K562 (cell line): ENCODE results near the gene PNISR. TPM values are rescaled to one million over a fixed set of nuclear protein-coding genes. Genes with fewer than 3 reads are reported as not detected.

Source experiments
- ARID1B ChIP-seq: fragments of 450-650 bp; IDR thresholded peaks from 2 replicates; pipeline ENCODE4 v1.6.1; 2016; ENCODE audit warnings: antibody characterized with exemption, mild to moderate bottlenecking, inconsistent platforms
- ATF7 ChIP-seq: fragments of 450-650 bp; IDR thresholded peaks from 2 replicates; pipeline ENCODE4 v1.7.1; 2014; ENCODE audit warnings: mild to moderate bottlenecking, moderate library complexity
- CBX1 ChIP-seq: sonication (generic); IDR thresholded peaks from 2 replicates; pipeline ENCODE4 v1.6.1; 2016; ENCODE audit warnings: antibody characterized with exemption, low read depth, mild to moderate bottlenecking
- CBX5 ChIP-seq: IDR thresholded peaks from 2 replicates; pipeline ENCODE4 v1.6.1; 2014; ENCODE audit warnings: low read depth, borderline replicate concordance
- DACH1 ChIP-seq: fragments of 450-650 bp; IDR thresholded peaks from 2 replicates; pipeline ENCODE4 v1.6.1; 2018; ENCODE audit not compliant: partially characterized antibody
- ERF ChIP-seq: fragments of 450-650 bp; formaldehyde crosslinking; IDR thresholded peaks from 2 replicates; pipeline ENCODE4 v1.4.0; 2020; ENCODE audit warnings: mild to moderate bottlenecking, mixed read lengths
- HDAC2 ChIP-seq: fragments of 450-650 bp; IDR thresholded peaks from 2 replicates; pipeline ENCODE4 v1.6.1; 2016; ENCODE audit warnings: mild to moderate bottlenecking
- HMG20A ChIP-seq: fragments of 450-650 bp; formaldehyde crosslinking; conservative IDR thresholded peaks from 2 replicates; pipeline ENCODE4 v1.4.0; 2020; ENCODE audit warnings: mild to moderate bottlenecking, mixed read lengths
- HNRNPL ChIP-seq: fragments of 200-400 bp; formaldehyde crosslinking; IDR thresholded peaks from 2 replicates; pipeline ENCODE4 v1.6.1; 2017; ENCODE audit warnings: low read depth, mild to moderate bottlenecking, low read length
- JUN ChIP-seq, 2 experiments: sonication (generic) in 1 of 2; formaldehyde crosslinking in 1 of 2; IDR thresholded peaks; 2 replicates each; pipeline versions ENCODE4 v1.6.1 to v1.8.0; 2012 to 2022; ENCODE audit warnings: borderline replicate concordance in 2 of 2, mild to moderate bottlenecking in 2 of 2, improper control_type of control experiment in 1 of 2, low read depth in 1 of 2, low read length in 1 of 2, missing genetic modification reagents in 1 of 2
- LCOR ChIP-seq: sonication (generic); formaldehyde crosslinking; IDR thresholded peaks from 2 replicates; pipeline ENCODE4 v1.8.0; 2022; ENCODE audit warnings: mild to moderate bottlenecking, missing genetic modification reagents
- LEF1 ChIP-seq: fragments of 450-650 bp; IDR thresholded peaks from 2 replicates; pipeline ENCODE4 v1.6.1; 2016; ENCODE audit warnings: mild to moderate bottlenecking
- MAFF ChIP-seq: IDR thresholded peaks from 2 replicates; pipeline ENCODE4 v1.6.1; 2012; ENCODE audit warnings: low read length, improper control_type of control experiment
- MEIS2 ChIP-seq: fragments of 450-650 bp; IDR thresholded peaks from 2 replicates; pipeline ENCODE4 v1.6.1; 2014; ENCODE audit warnings: mild to moderate bottlenecking; ENCODE audit not compliant: partially characterized antibody
- MTA2 ChIP-seq: fragments of 450-650 bp; IDR thresholded peaks from 2 replicates; pipeline ENCODE4 v1.6.1; 2016; ENCODE audit warnings: low read depth
- MYC ChIP-seq, 2 experiments: fragments of 250-450 bp in 1 of 2; sonication (Bioruptor Pico) in 1 of 2; IDR thresholded peaks; 2 replicates each; pipeline versions ENCODE4 v1.5.1 to v1.6.1; 2012 to 2021; ENCODE audit warnings: low read depth in 2 of 2, borderline replicate concordance in 1 of 2, improper control_type of control experiment in 1 of 2, low read length in 1 of 2, mild to moderate bottlenecking in 1 of 2, moderate library complexity in 1 of 2
- NFIX ChIP-seq: fragments of 250-450 bp; sonication (Bioruptor Pico); IDR thresholded peaks from 2 replicates; pipeline ENCODE4 v1.4.0; 2020; ENCODE audit warnings: low read depth, mild to moderate bottlenecking, moderate library complexity
- NR2C1 ChIP-seq, 2 experiments: fragments of 450-650 bp; IDR thresholded peaks; 2 replicates each; pipeline ENCODE4 v1.6.1; 2017; ENCODE audit warnings: mild to moderate bottlenecking in 2 of 2, antibody characterized with exemption in 1 of 2, inconsistent platforms in 1 of 2, missing compliant biosample characterization in 1 of 2, missing genetic modification characterization in 1 of 2
- SNRNP70 ChIP-seq: fragments of 200-400 bp; formaldehyde crosslinking; optimal IDR thresholded peaks from 2 replicates; pipeline ENCODE3; 2017; ENCODE audit warnings: low read depth, low read length
- SPI1 ChIP-seq: IDR thresholded peaks from 2 replicates; pipeline ENCODE4 v1.6.1; 2011; ENCODE audit warnings: low read depth, low read length, control low read depth, borderline replicate concordance
- TAF9B ChIP-seq: fragments of 450-650 bp; IDR thresholded peaks from 2 replicates; pipeline ENCODE4 v1.6.1; 2018; ENCODE audit warnings: mild to moderate bottlenecking; ENCODE audit not compliant: partially characterized antibody
- TFAM ChIP-seq: fragments of 250-450 bp; sonication (Bioruptor Pico); conservative IDR thresholded peaks from 2 replicates; pipeline ENCODE4 v1.5.0; 2021; ENCODE audit warnings: mild to moderate bottlenecking, moderate library complexity
- ZNF589 ChIP-seq: fragments of 200-800 bp; sonication (Bioruptor generic); IDR thresholded peaks from 2 replicates; pipeline ENCODE4 v1.6.1; 2016; ENCODE audit warnings: low read depth, missing genetic modification characterization, missing compliant biosample characterization
- polyA plus RNA-seq, 8 experiments: library from polyadenylated mRNA; depleted of rRNA in 4 of 8; stranded (reverse) in 5 of 8; unstranded in 3 of 8; fragments of >200 nt; fragmentation: Nextera tagmentation in 2 of 8; fragmentation: Illumina TruSeq in 1 of 8; extraction: Ambion mirVana in 2 of 8; extraction: Trizol in 1 of 8; gene quantifications; 2 replicates each; pipeline versions ENCODE4 v1.2.1 to v1.2.3, GENCODE V29; 2011 to 2014; ENCODE audit warnings: inconsistent platforms in 1 of 8, missing spikeins in 1 of 8
- total RNA-seq, 7 experiments: library from RNA; depleted of rRNA in 6 of 7; stranded (reverse); fragments of >200 nt in 6 of 7; fragmentation: Illumina TruSeq in 2 of 7; extraction: Trizol in 2 of 7; gene quantifications; 2 replicates each; pipeline versions ENCODE4 v1.2.1 to v1.2.3, GENCODE V29; 2011 to 2021; ENCODE audit warnings: low replicate concordance in 1 of 7
- TF ChIP-seq, protein P1 (sequence below): fragments of 250-450 bp; sonication (Bioruptor Pico); IDR thresholded peaks from 2 replicates; pipeline ENCODE4 v1.8.0; 2021; ENCODE audit warnings: moderate library complexity, mild to moderate bottlenecking, inconsistent platforms
- TF ChIP-seq, protein P2 (sequence below): IDR thresholded peaks from 2 replicates; pipeline ENCODE4 v1.6.1; 2011; ENCODE audit warnings: borderline replicate concordance, low read depth, mild to moderate bottlenecking, moderate library complexity, low read length; ENCODE audit not compliant: insufficient read depth, poor library complexity, severe bottlenecking

The PNISR gene
- total and polyA plus RNA-seq, 9 of the 15 experiments (the other 6 are each of a cell fraction or from before 2014, with no cell fraction given) = 97.4 to 206 (median 131) TPM

DNA sequence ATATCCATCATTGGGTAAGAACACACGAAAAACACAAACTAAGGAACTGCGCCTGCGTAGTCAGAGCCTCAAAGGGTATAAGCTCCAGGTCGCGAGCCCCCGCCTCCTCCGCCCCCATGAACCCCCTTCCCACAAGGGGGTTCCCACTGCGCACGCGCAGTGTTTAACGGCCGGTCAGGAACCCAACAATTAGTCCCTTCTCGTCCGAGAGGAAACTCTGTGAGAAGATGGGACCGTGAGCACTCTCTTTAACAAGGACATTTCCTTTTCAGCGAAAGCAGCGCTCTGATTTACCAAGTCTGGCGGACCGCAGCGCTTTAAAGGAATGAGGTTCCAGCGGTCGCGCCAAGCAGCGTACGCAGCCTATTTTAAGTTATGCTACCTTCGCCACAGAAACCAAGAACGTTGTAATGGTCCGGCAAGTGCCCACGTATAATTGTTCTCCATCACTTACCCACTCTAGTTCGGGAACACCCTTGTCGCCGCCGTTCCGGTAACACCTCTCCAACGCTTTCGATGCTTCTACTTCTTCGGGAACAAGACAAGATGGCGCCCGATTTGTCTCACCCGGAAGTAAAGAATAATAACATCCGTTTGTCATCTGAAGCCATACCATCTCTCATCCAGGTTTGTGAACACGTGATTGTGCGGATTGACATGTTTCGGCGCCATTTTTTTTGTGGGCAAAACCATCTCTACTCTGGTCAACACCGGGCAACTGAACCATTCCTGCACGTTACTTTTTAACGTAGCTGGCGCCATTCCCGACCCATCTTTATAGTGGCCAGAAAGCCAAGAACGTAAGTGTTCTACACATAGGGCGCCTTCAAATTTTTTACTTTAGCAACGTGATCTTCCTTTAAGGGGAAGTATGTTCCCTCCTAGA lies at the start of gene PNISR (continued):
- TF ChIP-seq HMG20A = no peak
- peak; percentile 100 for TF ChIP-seq NR2C1 (IDR thresholded peaks at IDR 0.05)
- peak; percentile 100 for TF ChIP-seq NR2C1 (tag; IDR thresholded peaks at IDR 0.05)
- peak; percentile 74 for TF ChIP-seq MEIS2
- TF ChIP-seq ARID1B = no peak
- TF ChIP-seq, protein P1, sequence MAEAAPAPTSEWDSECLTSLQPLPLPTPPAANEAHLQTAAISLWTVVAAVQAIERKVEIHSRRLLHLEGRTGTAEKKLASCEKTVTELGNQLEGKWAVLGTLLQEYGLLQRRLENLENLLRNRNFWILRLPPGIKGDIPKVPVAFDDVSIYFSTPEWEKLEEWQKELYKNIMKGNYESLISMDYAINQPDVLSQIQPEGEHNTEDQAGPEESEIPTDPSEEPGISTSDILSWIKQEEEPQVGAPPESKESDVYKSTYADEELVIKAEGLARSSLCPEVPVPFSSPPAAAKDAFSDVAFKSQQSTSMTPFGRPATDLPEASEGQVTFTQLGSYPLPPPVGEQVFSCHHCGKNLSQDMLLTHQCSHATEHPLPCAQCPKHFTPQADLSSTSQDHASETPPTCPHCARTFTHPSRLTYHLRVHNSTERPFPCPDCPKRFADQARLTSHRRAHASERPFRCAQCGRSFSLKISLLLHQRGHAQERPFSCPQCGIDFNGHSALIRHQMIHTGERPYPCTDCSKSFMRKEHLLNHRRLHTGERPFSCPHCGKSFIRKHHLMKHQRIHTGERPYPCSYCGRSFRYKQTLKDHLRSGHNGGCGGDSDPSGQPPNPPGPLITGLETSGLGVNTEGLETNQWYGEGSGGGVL (CRISPR knock-in tag) = no peak
- no peak for TF ChIP-seq SNRNP70
- TF ChIP-seq HNRNPL = no peak
- TF ChIP-seq, protein P2, sequence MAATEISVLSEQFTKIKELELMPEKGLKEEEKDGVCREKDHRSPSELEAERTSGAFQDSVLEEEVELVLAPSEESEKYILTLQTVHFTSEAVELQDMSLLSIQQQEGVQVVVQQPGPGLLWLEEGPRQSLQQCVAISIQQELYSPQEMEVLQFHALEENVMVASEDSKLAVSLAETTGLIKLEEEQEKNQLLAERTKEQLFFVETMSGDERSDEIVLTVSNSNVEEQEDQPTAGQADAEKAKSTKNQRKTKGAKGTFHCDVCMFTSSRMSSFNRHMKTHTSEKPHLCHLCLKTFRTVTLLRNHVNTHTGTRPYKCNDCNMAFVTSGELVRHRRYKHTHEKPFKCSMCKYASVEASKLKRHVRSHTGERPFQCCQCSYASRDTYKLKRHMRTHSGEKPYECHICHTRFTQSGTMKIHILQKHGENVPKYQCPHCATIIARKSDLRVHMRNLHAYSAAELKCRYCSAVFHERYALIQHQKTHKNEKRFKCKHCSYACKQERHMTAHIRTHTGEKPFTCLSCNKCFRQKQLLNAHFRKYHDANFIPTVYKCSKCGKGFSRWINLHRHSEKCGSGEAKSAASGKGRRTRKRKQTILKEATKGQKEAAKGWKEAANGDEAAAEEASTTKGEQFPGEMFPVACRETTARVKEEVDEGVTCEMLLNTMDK = no peak
- no peak for TF ChIP-seq DACH1
- no peak; the same call in 1 of the 2 replicates for TF ChIP-seq ATF7
- 0 out of 2 replicates have a peak, but pooled peaks have one; percentile 17 for TF ChIP-seq CBX1
- no peak for TF ChIP-seq MAFF
- TF ChIP-seq MYC (IDR thresholded peaks at IDR 0.05; ENCODE audit: low read depth, low read length) = peak; percentile 88
- 0 out of 2 replicates have a peak, but pooled peaks have one; percentile 72 for TF ChIP-seq MYC (CRISPR knock-in tag; IDR thresholded peaks at IDR 0.05; ENCODE audit: borderline replicate concordance, low read depth)
- TF ChIP-seq TFAM = no peak
- no peak for TF ChIP-seq LEF1
- TF ChIP-seq NFIX (CRISPR knock-in tag) = no peak
- peak; percentile 67 for TF ChIP-seq TAF9B
- TF ChIP-seq MTA2 = peak; percentile 90
- peak; percentile 16; the same call in 1 of the 2 replicates for TF ChIP-seq JUN (IDR thresholded peaks at IDR 0.05; ENCODE audit: borderline replicate concordance, low read depth, low read length)
- peak; percentile 52; the same call in 1 of the 2 replicates for TF ChIP-seq JUN (CRISPR knock-in tag; IDR thresholded peaks at IDR 0.05; ENCODE audit: borderline replicate concordance)
- TF ChIP-seq HDAC2 = no peak
- no peak for TF ChIP-seq CBX5
- TF ChIP-seq SPI1 = no peak
- peak; percentile 72; the same call in 1 of the 2 replicates for TF ChIP-seq LCOR
- TF ChIP-seq ERF (CRISPR knock-in tag) = no peak
- peak; percentile 79 for TF ChIP-seq ZNF589 (CRISPR knock-in tag)
